Lower leg skin (tissue), 4 donors: ENCODE results near the gene DIS3L2. TPM values are rescaled to one million over a fixed set of nuclear protein-coding genes. Genes with fewer than 3 reads are reported as not detected.
"Not testable (repeated sequence)": the region's sequence is repeated elsewhere in the genome, so short reads cannot be mapped to it uniquely, and the experiment has no call there.

ENCODE experiments used
- DNase-seq, 2 donors: peaks; one replicate each; pipeline ENCODE4 v3.0.0-alpha.2; 2019; ENCODE audit warnings: low spot score in 2 of 2
- H3K4me3 ChIP-seq: fragments of 200-600 bp; sonication (generic); 2 replicates; pipeline ENCODE4 v1.5.1; 2017; ENCODE audit warnings: mild to moderate bottlenecking, low read depth; ENCODE audit not compliant: poor library complexity, severe bottlenecking
- POLR2A ChIP-seq, 2 donors: fragments of 450-650 bp; IDR thresholded peaks; one replicate each; pipeline ENCODE4 v1.6.1; 2016 to 2017; ENCODE audit warnings: antibody characterized with exemption in 2 of 2, mild to moderate bottlenecking in 1 of 2, moderate library complexity in 1 of 2
- WGBS, 2 donors: methylation state at CpG; one replicate each; pipeline ENCODE4 v1.1.5; 2018; 5-methylcytosine and 5-hydroxymethylcytosine counted together
- intact Hi-C: fragments of 100-400 bp; cut with DNase I; formaldehyde crosslinking; loops from one replicate; pipeline ENCODE4 v1.15.0; 2023; ENCODE audit warnings: low total_unique reads
- total RNA-seq, 4 donors: library from RNA; depleted of rRNA; stranded (reverse); fragments of >200 nt; gene quantifications; one replicate each; pipeline ENCODE4 v1.1.0, GENCODE V29; 2016
- TF ChIP-seq, protein P1 (sequence below), 3 donors: fragments of 450-650 bp; IDR thresholded peaks; one replicate each; pipeline ENCODE4 v1.5.1; 2016; ENCODE audit warnings: antibody characterized with exemption in 3 of 3, mild to moderate bottlenecking in 3 of 3, moderate library complexity in 2 of 3

Gene DIS3L2
- total RNA-seq, 4 donors from 2014 or later: 26.4 to 39.0 (median 34.4) TPM

DNA sequence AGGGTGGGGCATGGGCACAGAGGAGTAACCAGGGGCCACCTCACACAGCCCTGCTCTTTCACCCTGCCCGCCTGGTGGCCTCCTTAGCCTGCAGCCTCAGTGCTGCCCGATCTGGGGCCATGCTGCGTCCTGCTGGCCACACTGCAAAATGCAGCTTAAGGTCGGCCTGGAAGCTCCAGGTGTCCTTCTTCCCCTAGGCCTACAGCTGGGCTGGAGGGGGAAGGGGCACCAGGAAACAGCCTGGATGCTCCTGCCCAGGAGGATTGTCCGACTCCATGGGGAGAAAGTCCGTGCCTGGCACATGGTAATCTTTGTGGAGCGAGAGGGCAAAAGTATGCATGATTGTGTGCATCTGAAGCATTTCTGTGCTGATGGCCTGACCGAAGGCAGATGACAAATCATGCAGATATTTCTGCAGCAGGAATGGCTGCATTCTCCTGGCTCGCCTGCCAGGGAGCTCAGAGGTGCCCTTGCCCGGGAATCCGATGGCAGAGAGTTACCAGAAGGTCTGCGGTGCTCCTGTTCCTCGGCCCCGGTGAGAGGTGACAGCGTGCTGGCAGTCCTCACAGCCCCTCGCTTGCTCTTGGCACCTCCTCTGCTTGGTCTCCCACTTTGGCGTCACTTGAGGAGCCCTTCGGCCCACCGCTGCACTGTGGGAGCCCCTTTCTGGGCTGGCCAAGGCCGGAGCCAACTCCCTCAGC lies 404.3 kb downstream of the DIS3L2 start:
- TF ChIP-seq POLR2A (IDR thresholded peaks at IDR 0.05): no peak
- TF ChIP-seq, protein P1, sequence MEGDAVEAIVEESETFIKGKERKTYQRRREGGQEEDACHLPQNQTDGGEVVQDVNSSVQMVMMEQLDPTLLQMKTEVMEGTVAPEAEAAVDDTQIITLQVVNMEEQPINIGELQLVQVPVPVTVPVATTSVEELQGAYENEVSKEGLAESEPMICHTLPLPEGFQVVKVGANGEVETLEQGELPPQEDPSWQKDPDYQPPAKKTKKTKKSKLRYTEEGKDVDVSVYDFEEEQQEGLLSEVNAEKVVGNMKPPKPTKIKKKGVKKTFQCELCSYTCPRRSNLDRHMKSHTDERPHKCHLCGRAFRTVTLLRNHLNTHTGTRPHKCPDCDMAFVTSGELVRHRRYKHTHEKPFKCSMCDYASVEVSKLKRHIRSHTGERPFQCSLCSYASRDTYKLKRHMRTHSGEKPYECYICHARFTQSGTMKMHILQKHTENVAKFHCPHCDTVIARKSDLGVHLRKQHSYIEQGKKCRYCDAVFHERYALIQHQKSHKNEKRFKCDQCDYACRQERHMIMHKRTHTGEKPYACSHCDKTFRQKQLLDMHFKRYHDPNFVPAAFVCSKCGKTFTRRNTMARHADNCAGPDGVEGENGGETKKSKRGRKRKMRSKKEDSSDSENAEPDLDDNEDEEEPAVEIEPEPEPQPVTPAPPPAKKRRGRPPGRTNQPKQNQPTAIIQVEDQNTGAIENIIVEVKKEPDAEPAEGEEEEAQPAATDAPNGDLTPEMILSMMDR (IDR thresholded peaks at IDR 0.05): no peak
- intact Hi-C loops: no loop called here
- H3K4me3 ChIP-seq: no peak overlapping the region
- peak in 1 of 2 donors; percentile 54 for DNase-seq
- 83 to 86% methylated on average over 17 to 20 of the region's 20 CpGs for WGBS, 2 donors

DNA sequence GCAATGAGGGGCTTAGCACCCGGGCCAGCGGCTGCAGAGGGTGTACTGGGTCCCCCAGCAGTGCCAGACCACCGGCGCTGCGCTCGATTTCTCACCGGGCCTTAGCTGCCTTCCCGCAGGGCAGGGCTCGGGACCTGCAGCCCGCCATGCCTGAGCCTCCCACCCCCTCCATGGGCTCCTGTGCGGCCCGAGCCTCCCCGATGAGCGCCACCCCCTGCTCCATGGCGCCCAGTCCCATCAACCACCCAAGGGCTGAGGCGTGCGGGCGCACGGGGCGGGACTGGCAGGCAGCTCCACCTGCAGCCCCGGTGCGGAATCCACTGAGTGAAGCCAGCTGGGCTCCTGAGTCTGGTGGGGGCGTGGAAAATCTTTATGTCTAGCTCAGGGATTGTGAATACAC lies 404.9 kb downstream of the DIS3L2 start:
- H3K4me3 ChIP-seq, intact Hi-C loops: not testable (repeated sequence)
- 83 to 85% methylated on average over 10 to 14 of the region's 23 CpGs for WGBS, 2 donors
- DNase-seq: peak in 1 of 2 donors; percentile 39

DNA sequence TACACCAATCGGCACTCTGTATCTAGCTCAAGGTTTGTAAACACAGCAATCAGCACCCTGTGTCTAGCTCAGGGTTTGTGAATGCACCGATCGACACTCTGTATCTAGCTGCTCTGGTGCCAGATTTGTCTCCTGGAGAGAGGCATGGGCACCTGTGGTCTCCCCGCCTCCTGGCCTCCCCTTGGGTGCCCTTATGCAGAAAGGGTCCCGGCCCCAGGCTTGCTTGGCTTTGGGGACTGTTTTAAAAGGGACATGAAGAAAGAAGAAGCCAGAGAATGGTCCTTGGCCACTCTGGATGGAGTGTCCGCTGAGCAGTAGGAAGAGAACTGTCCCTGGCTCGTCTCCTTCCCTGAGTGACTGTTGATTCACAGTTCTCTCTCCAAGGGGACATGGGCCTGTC lies 405.5 kb downstream of the DIS3L2 start:
- TF ChIP-seq, protein P1 (IDR thresholded peaks at IDR 0.05): no peak
- no peak for TF ChIP-seq POLR2A (IDR thresholded peaks at IDR 0.05)
- DNase-seq: no peak
- no peak overlapping the region for H3K4me3 ChIP-seq
- 72 to 88% methylated on average over 7 of the region's 7 CpGs for WGBS, 2 donors
- intact Hi-C loops: no loop called here

DNA sequence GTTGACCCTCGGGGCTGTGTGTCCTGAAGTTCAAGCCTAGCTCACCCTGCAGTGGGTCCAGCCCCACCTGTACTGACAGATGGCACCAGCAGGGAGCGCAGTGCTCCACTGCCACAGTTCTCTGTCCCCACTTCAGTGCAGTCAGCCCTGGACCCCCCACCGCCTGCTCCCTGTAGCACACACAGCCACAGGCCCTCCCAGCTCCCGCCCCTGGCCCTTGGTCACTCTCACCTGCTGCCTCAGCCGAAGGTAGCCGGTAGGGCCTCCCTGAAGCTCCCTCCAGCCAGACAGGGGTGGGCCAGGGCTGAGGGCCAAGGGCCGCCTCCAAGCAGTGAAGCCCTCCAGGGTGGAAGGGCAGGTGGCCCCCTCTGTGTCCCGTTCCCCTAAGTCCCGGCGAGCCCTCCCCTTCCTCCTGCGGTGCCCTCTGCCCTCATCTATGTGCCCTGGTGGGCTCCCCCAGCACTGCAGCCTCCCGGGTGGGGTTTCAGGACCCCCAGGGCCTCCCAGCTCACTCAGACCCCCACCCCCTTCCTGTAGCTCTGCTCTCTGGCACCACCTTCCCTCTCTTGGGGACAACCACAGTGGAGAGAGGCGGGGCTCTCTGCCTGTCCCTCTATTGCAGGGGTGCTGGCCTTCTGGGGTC lies 406.2 kb downstream of the DIS3L2 start:
- H3K4me3 ChIP-seq: no peak overlapping the region
- 78 to 89% methylated on average over 12 to 13 of the region's 13 CpGs for WGBS, 2 donors
- TF ChIP-seq, protein P1 (IDR thresholded peaks at IDR 0.05): no peak
- intact Hi-C loops: no loop called here
- DNase-seq: no peak

DNA sequence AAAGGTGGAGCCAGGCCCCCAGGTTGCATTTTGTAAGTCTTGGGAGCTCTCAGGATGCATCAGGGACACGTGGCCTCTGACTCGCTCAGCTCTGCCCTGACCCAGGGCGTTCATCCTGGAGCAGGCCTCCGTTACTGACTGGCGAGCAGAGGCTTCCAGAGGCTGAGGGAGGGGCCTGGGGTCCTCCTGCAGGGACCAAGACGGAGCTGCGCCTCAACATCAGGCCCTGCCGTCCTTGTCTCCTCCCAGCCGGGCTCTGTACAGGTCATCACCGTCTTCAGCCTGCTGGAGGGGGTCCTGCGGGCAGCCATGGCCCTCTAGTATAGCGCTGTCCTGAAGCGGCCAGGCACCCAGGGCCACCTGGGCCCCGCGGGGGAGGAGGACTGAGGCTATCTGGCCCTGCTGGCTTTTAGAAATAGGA lies 406.8 kb downstream of the DIS3L2 start:
- no peak for DNase-seq
- TF ChIP-seq, protein P1 (IDR thresholded peaks at IDR 0.05): no peak
- no peak for TF ChIP-seq POLR2A (IDR thresholded peaks at IDR 0.05)
- 79 to 95% methylated on average over 10 to 15 of the region's 15 CpGs for WGBS, 2 donors
- no peak overlapping the region for H3K4me3 ChIP-seq
- intact Hi-C loops: no loop called here

DNA sequence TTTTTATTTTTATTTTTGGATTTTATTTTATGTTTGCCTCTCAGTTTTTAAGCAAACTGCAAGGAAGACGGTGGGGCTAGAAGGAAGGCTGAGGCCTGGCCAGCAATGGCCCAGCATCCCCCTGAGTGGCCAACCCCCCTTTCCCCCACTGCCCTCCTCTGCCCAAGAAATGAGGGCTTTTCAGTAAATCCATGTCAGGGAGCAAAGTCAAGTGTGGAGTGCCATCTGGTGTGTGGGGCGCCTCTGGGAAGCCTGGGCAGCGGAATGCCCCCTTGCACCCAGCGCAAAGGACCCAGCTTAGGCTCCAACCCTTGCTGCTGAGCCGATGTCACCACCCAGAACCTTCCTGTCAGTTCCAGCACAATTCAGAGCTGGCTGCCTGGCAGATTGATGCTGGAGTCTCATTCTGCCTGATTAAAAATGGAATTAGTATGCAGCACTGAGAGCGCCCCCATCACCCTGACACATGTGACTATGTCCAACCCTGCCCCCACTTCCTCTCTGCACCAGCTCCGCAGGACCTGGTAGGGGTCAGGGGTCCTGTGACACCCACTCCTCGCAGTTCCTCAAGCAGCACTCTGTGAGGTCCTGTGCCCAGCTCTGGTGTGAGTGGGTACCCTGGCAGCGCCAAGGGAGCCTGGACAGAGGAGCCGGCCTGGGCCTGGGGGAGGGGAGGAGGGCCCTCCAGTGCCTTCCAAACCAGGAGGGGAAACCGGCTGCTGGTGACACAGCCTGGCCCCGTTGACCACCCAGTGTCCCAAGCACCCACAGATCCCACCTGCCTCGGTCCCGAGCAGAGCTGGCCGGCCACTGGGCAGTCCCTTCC lies 407.8 kb downstream of the DIS3L2 start:
- WGBS, 2 donors: 73 to 80% methylated on average over 13 to 14 of the region's 15 CpGs
- TF ChIP-seq, protein P1 (IDR thresholded peaks at IDR 0.05): no peak
- no peak for TF ChIP-seq POLR2A (IDR thresholded peaks at IDR 0.05)
- H3K4me3 ChIP-seq: no peak overlapping the region
- intact Hi-C loops: no loop called here
- DNase-seq: no peak

DNA sequence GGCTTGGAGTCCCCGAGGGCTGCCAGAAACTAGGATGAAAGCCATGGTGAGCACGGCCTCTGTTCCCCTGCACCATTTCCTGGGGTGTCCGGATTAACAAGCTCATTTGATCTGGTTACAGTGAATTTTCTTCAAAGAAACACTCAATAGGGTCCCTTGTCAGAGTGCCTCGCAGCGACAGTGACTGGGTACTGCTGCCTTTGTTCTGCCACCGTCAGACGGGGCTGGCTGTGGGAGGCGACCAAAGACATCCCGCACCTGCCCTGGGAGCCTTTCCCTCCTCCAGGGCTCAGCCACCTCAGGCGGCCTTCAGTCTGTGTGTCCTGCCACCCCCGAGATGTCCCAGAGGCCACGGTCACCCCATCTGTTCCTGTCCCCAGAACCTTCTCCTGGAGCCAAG lies 408.5 kb downstream of the DIS3L2 start:
- intact Hi-C loops, H3K4me3 ChIP-seq, DNase-seq: not testable (repeated sequence)
- 9 to 37% methylated on average over 5 to 9 of the region's 12 CpGs for WGBS, 2 donors
